Fibroblast of gingiva (primary cell): ENCODE data around the gene MRAP.

Experiments used
- DNase-seq: peaks from one replicate; pipeline ENCODE4 v3.0.0-alpha.2; 2011; ENCODE audit warnings: low read depth

The MRAP gene

DNA sequence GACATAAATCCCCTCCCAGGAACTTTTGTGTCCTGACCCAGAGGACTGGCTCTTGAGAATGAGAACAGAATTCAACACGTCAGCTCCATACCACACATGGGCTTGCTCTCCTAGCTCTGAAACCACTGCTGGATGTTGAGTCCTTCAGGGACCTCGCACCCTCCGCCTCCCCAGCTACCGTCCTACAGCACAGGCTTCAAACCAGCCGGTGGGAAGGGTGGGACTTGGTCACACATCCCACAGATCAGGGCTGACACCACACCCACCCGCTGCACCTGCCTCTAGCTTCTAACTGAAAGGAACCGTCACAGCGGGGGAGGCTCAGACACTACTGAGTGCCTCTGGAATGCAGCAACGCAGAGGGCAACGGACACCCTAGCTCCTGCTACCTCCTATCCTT is 24.0 kb downstream of the MRAP start:
- no peak for DNase-seq

DNA sequence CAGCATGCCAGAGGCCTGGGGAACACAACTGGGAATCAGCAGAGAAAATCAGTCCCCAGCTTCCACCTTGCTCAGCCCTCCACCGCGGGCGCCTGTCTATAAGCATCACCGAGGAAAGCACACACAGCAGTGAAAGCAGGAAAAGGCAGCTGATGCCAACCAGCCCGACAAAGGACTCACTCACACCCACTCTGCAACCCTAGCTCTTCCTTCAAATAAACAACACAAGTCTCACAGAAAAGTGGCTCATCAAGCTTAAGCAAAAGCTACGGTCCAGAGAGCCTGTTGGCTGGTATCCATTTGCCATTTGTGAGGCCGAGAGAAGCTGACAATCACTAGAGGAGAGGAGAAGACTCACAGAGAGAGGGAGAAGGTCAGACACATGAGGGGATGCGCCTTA is 27.1 kb downstream of the MRAP start:
- no peak for DNase-seq

DNA sequence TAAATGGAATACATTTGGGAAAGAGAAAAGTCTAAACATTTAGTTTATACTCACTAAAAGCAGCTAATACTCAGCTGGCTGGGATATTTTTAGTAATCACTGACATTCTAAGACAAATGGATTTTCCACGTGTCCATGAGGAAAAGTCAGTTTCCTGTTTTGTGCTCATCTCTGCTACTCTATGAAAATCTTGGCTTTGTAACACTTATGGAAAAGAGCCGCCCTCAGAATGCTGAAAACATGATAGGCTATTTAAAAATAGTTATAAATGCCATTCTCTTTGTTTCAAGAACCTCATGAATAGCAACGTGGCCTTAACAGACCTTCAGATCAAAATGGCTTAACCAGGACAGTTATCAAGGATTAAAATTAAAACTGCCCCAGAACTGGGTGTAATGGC is 29.9 kb downstream of the MRAP start:
- DNase-seq: no peak

DNA sequence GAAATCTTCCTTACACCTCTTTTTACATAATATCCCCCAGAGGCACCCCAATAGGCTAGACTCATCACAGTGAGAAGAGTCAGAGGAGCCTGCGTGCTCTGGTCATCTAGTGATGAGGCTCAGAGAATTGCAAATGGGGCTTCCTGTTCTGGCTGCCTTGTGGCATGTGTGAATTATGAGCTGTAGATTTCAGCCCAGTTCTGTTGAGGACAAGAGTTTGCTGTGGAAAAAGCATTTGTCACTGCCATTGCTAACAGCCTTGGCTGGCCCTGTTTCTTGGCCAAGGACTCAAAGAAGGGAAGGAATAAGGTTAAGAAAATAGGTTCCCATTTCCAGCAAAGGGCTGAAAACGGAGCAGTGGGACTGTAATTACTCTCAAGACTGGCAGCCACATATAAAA is 30.7 kb downstream of the MRAP start:
- DNase-seq: no peak

DNA sequence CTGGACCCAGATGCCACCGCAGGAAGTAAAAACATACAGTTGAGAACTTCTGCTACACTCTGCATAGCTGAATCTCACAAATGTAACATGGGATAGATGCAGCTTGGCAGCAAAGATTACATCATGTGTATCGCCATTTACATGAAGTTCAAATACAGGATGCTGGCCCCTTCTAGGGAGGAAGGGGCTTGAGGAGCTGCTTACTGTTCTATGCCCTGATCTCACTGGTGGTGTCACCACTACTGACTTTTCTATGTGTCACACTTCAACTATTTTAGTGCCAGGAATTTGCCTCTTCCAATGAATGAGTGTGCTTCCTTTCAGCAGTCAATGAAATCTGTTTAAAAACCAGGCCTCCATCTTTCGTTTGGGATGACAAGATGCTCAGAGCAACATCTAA is 31.1 kb downstream of the MRAP start:
- no peak for DNase-seq

DNA sequence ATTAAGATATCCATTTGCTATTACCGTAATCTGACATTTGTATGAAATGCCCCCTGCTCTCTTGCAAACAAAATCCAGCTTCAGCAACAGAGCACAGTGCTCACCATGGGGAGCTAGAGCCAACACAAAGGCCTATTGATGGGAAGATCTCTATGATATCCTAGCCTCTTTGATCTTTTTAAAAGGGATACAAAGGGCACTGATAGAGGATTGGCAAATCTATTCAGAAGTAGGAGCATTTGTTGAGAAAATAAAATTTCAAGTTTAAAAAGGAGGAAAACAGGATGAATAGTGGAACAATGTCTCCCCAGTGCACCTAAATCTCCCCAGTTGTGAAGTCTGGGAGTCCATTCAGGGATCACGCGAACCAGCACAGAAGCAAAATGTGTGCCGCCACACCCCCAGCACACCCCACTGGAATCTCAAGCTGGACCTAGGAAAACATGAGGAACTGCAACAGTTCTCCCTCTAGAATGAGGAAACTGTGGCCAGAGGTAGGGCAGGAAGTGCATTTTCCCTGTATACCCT is 32.2 kb downstream of the MRAP start:
- no peak for DNase-seq

DNA sequence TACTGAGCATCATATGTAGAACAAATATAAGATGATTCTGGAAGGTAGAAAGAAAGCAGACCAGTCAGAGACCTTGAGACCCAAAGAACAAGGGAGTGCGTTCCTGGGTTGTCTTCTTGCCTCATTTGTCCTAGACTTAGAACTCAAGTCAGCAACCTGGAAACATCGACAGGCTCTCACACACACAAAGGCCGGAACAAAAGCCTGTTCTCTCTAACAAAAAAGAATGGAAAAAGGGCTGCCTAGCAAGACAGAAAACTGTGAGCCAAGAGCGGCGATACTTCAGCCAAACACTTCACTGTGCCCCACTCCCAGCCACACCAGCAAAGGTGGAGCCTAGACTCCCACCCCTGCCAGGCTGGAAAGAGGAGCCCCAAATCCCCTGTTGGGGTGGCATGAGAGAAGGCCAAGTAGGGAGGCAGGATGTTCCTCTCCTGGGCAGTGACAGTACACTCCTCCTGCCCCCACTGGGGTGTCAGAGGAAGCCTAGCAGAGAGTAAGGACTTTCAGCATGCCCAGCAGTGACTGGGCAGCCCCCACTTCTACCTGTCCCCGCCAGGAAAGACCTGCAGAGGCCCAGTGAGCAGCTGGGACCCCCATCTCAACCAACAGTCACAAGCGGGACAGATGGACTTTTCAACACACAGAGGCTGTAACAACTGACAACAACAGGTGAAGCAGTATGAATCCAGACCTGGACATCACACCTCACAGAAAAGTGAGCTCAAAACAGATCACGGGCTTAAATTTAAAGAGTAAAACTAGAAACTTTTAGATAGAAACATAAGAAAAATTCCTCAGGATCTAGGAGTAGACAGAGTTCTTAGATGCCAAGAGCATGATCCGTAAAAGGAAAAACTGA is 33.0 kb downstream of the MRAP start:
- DNase-seq: no peak

DNA sequence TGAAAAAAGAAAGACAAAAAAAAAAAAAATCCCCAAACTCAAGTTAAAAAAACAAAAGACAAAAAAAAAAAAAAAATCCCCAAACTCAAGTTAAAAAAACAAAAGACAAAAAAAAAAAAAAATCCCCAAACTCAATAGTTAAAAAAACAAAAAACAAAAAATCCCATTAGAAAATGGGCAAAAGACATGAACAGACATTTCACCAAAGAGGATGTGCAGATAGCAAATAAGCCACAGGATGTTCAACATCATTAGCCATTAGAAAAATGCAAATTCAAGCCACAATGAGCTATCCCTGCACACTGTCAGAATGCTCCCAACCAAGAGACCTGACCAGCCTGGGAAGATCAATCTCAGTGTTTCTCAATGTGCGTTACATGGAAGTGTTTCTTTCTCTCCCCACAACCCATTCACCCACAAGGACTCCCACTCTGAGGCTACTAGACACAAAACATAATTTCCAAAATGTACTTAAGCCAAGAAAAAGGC is 33.9 kb downstream of the MRAP start:
- DNase-seq: no peak

DNA sequence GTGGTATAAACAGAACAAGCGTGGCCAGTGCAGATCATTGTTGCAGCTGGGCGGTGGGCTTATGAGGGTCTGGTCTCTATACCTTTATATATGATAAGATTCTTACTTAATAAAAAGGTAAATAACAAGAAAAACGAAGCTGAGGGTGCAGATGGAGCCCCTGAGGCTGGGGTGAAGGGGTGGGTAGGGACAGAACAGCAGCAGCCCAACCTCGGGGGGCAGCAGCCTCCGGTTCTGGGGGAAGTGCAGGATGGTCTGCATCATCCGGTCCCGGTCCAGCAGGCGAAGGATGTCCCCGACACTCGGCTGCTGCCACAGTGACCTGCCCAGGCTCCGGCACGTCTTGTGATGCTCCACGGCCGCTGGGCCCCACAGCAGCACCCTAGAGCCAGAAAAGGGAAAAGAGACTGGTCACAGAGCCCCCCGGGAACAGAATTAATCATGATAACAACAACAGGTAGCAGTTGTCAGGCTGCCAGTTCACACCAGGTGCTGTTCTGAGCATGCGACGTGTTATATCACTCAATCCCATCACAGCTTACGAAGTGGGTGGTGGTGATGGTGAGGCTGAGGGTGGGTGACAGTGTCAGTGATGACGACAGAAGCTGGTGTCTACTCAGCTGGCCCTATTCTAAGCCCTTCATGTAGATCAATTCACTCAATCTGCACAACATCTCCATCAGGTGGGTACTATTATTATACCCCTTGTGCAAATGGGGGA is 35.5 kb downstream of the MRAP start:
- DNase-seq: no peak

DNA sequence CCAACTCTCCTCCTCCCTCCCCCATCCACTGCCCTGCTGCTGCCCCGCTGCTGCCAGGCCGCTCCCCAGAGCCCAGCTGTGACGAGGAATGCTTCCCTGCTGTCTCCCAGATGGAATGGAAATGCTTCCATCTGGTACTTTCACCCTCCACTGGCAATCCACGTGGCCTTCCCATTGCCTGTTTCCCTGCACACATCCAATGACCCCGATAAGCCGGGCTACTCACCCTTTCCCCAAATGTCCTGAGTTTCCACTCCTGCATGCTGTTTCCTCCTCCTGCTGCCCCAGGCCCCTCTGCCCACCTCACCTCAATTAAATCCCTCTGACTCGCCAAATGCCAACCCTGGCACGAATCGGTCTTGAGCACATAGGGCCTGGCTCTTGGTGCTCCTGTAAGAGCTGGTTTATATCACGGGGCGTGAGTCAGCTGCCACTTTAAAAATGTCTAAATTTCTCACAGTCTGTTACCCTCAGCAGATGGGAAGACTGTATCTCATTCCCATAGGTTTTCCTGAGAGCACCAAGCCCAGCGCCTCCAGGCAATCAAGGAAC is 36.4 kb downstream of the MRAP start:
- peak; percentile 70 for DNase-seq

DNA sequence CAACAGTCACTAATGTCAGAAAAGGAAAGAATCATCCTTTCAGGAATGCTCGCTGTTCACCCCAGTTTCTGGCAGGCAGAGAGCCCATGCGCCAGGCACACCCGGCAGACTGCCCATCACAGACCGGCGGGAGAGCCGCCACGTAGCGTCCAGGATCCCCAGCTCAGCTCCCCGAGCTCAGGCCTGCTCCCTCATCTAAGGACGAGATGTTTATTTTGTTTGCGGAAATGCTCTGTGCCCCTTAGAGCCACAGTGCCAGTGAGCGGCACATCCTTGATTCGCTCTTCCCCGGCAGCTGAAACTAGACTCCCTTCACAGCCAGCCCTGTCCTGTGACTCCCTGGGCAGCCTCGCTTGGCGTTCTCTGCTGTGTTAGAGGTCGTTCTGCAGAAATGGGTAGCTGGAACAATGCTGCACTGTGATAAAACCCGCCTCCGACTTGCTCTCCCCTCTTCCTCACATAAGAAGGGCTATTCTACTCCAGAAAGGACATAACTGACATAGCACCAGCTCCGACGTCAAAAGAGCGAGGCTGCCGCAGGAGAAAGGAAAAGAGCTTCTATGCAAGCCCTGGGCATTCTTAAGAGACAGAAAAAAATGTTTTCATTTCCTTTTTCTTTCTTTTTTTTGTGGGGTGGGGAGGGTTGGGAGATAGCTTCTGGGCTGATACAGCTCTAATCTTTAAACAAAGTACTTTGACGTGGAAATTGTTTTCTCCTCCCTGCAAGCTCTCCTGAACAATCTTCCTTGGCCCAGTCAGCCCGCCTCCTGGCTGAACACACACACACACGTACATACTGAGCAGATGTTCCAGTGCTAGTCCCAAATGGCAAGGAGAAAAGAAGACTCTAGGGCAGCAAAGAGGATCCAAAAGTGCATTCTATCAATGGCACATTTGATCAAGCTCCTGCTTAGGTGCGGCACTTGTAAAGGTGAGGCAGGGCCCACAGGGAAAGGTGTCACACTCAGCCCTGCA is 37.2 kb downstream of the MRAP start:
- DNase-seq: peak; percentile 80

DNA sequence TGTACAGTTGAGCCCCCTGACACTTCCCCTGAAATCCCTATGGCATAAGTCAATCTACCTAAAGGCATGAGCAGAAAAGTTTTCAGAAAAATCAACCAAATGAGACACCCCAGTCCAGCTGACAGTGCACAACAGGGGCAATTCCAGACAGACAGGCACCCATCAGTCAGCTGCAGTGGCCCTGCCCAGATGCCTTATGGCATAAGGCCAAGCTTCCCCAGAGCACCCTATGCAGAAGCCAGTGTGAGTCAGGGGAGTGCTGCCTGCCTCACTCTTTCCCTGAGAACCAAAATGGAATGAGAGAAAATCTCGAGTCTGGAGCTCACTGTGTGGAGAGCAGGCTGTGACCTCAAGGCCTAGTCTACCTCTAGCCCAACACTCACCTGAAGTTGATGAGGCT is 38.1 kb downstream of the MRAP start:
- DNase-seq: no peak

DNA sequence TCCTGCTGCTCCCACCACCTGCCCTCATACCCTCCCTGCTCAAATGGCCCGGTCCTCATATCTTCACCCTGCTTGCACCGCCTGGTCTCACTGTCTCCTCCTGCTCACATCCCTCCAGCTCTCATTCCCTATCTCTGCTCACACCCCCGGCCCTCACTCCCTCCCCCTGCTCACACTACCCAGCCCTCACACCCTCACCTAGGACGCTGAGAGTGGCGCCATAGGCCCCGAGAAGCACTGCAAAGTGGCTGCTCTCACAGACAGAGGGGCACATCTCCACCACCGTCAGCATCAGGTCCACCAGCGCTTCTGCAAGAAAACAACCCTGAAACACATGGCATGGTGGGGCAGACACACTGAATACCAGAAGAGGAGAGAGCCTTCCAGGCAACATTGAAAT is 38.6 kb downstream of the MRAP start:
- DNase-seq: no peak

DNA sequence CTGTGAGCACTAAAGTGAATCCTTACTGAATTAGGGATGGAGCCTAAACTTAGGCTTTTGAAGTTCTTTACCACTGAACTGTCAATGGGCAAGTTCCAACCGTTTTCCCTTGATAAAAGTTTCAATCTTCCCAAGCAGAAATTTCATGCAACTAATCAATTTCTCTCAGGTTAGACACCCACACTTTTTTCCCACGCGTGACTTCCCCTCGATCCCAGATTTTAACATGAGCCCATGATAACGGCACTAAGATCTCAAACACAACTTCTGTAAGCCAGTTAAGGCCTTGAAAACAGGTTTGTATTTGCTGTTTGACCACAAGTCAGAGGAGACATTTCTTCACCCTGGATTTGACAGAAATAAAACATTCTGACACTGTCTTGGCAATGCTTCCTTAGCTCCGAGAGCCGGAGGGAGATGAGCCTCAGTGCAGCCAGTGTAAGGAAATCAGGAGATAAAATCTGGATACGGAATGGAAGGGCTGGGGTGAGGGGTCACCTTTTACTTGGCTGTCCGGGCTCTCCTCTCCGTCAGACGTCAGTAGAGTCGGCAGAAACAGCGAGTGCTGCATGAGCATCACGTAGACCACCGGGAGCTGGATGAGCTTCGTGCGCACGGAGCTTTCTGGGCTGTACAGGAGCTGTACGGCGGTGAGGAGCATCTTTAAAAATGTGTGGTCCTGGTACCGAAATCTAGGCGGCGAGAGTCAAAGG is 39.7 kb downstream of the MRAP start:
- DNase-seq: no peak

DNA sequence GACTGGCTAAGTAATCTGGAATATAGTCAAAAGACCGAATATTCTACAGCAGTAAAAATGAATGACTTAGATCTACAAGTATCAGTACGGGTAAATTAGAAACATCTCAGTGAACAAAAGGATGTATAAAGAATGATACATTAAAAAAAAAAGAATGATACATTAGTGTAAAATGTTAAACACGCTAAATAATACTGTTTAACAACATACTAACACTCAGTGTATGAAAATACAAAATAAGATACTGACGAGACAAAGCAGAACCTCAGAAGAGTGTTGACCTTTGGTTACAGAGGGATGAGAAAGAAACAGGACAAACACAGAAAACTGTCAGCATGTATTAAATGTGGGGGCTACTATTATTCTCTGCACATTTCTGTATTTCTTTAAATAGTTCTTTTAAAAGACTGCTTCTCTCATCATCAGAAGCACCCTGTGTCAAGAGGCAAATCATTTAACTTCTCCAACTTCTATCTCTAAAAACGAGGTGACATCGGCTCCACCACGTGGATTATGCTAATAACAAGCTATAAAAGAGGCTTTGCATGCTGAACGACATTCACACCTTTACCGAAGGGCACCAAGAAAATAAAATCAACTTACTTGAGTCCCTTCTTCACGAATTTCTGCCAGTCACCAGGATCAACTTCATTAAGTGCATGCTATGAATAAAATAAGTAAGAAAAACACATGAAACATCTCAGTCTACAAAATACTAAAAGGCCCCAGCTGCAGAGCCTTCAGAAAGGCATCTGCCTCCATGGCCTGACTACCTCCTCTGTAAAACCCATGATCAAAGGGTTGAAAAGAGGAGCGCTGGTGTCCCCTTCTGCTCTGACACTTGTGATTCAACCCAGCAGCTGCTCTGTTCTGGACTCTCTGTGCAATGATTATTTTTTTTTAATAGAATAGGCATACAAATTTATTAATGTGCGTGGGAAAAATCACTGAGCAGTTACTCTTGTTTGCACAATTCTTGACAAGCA is 42.5 kb downstream of the MRAP start:
- no peak for DNase-seq

DNA sequence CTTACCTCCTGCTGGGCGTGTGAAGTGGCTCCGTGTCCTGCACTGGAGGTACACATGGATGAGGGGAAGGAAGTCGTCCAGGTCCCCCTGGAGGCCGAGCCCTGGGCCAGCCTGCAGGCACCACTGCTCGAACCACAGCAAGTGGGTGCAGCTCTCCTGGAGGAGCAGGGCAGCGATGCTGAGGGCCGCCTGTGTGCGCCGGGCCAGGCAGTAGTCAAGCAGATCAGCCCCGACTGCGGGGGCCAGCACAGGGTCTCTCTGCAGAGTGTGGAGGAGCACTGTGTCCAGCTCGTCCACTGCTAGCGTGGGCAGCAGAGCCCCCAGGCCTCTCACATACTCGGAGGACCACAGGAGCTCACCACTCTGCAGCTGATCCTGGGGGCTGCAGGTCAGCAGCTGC is 48.3 kb downstream of the MRAP start:
- no peak for DNase-seq

DNA sequence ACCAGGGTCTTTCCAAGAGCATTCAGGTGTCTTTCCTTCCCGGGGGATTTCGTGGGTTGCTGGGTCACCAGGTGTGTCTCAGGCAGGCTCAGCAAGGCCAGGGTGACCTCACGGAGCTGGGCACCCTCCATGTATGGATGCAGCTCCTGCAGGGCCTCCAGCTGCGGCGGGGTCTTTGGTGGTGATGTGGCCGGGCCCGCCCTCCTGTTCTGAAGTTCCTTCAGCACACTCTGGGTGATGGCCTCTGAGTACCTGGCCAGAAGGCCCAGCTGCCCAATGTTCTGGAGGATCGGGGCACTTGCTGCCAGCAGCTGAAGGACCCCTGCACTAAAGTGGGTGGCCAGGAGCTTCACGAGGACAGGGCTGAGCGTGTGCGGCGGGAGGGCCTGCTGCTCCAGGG is 48.7 kb downstream of the MRAP start:
- DNase-seq: no peak

DNA sequence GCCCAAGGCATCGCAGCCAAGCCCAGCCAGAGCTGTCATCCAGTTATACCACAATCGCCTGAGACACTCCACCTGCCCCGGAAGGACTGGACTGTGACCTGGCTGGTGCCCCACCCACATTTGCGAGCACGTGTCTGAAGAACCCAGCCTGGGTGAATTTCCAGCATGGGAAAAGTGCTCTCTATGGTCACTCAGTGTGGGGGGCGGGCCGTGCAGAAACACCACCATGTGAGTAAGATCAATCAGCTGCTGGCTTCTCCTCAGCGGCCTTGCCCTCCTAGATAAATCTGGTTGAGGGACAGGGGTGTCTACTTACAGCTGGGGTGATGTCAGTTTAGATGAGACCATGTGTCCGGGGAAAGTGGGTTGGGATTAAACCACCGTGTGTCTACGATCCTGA is 49.3 kb downstream of the MRAP start:
- DNase-seq: no peak

DNA sequence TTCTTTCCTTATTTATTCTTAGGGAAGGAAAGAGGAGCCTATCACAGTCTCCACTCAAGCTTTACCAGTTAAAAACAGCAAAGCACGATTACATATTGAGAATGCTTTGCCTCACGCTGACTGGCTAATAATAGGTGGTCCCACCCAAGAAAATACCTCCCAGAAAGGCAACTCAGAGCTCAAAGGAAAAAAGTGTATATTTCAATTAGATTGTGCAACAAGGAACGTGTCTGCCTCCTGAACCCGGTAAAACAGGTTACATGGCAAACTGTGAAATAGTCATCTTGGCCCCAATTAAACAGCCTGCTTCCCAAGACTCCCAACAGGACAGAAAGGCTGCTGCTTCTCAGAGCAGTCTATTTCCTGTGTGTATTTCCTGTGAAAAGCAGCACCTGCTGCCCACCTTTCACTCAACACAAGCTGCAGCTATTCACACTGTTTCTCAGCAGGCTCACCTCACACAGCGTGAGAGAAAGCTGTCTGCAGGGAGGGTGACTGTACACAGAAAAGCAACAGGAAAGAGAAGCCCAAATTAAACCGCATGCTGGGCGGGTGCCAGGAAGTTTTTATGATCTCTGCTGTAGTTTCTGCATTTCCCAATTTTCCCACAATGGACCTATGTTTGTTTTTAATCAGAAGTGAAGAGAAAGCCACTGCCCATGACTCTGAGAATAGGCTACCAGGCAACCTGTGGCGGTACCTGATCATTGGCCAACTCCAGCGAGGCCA is 50.1 kb downstream of the MRAP start:
- no peak for DNase-seq
